Spleen (tissue), 11 donors: ENCODE data around the gene SLC7A14. TPM values are rescaled to one million over a fixed set of nuclear protein-coding genes. Genes with fewer than 3 reads are reported as not detected.

Experiments
- DNase-seq: peaks from one replicate; pipeline ENCODE4 v3.0.0-alpha.2; 2020
- H3K27ac ChIP-seq, 8 donors: fragments of 200-600 bp; sonication (generic) in 7 of 8; 1 replicate in 4 of 8; 2 replicates in 4 of 8; pipeline versions ENCODE4 v1.5.0 to v1.8.0; 2016 to 2021; ENCODE audit warnings: inconsistent platforms in 4 of 8, mild to moderate bottlenecking in 4 of 8, moderate library complexity in 1 of 8
- H3K27me3 ChIP-seq, 7 donors: fragments of 200-600 bp; sonication (generic) in 6 of 7; replicated peaks in 1 of 7; 1 replicate in 4 of 7; 2 replicates in 3 of 7; pipeline versions ENCODE4 v1.5.0 to v1.8.0; 2016 to 2021; ENCODE audit warnings: inconsistent platforms in 3 of 7, mild to moderate bottlenecking in 1 of 7
- H3K36me3 ChIP-seq, 6 donors: fragments of 200-600 bp; sonication (generic) in 5 of 6; 1 replicate in 4 of 6; 2 replicates in 2 of 6; pipeline versions ENCODE4 v1.5.0 to v1.8.0; 2016 to 2021; ENCODE audit warnings: inconsistent platforms in 2 of 6
- H3K4me1 ChIP-seq, 6 donors: fragments of 200-600 bp; sonication (generic) in 5 of 6; 1 replicate in 3 of 6; 2 replicates in 3 of 6; pipeline versions ENCODE4 v1.5.0 to v1.8.0; 2016 to 2021; ENCODE audit warnings: inconsistent platforms in 3 of 6
- H3K4me3 ChIP-seq, 8 donors: fragments of 200-600 bp; sonication (generic) in 7 of 8; 1 replicate in 4 of 8; 2 replicates in 4 of 8; pipeline versions ENCODE4 v1.5.0 to v1.8.0; 2016 to 2021; ENCODE audit warnings: inconsistent platforms in 4 of 8, mild to moderate bottlenecking in 4 of 8, moderate library complexity in 2 of 8
- H3K9me3 ChIP-seq, 8 donors: fragments of 200-600 bp; sonication (generic) in 7 of 8; 1 replicate in 4 of 8; 2 replicates in 4 of 8; pipeline versions ENCODE4 v1.5.0 to v1.8.0; 2016 to 2021; ENCODE audit warnings: inconsistent platforms in 4 of 8
- CTCF ChIP-seq, 11 experiments: fragments of 200-600 bp in 7 of 11; fragments of 450-650 bp in 4 of 11; sonication (generic) in 4 of 11; IDR thresholded peaks in 8 of 11; conservative IDR thresholded peaks in 3 of 11; 1 replicate in 7 of 11; 2 replicates in 4 of 11; pipeline versions ENCODE4 v1.4.0 to v1.8.0; 2016 to 2021; ENCODE audit warnings: antibody characterized with exemption in 11 of 11, inconsistent platforms in 4 of 11, mild to moderate bottlenecking in 1 of 11
- POLR2A ChIP-seq, 3 donors: fragments of 450-650 bp; IDR thresholded peaks; one replicate each; pipeline ENCODE4 v1.5.1; 2017; ENCODE audit warnings: antibody characterized with exemption in 3 of 3, mild to moderate bottlenecking in 1 of 3
- POLR2AphosphoS5 ChIP-seq, 3 donors: sonication (generic); formaldehyde crosslinking; IDR thresholded peaks; one replicate each; pipeline ENCODE4 v1.5.1; 2017; ENCODE audit warnings: antibody characterized with exemption in 3 of 3
- WGBS, 5 donors: extraction: QIAGEN DNeasy Blood & Tissue Kit in 3 of 5; methylation state at CpG; one replicate each; pipeline versions ENCODE4 v1.1.5 to v1.1.7; 2013 to 2018; 5-methylcytosine and 5-hydroxymethylcytosine counted together
- intact Hi-C: fragments of 100-400 bp; cut with DNase I; formaldehyde crosslinking; loops from one replicate; pipeline ENCODE4 v1.15.0; 2023; ENCODE audit warnings: low total_unique reads
- polyA plus RNA-seq, 3 donors: library from polyadenylated mRNA; stranded (reverse); fragments of 200-250 nt; gene quantifications; one replicate each; pipeline ENCODE4 v1.2.1, GENCODE V29; 2013
- total RNA-seq, 7 donors: library from RNA; depleted of rRNA in 3 of 7; stranded (reverse); fragments of >200 nt in 3 of 7; fragmentation: NEBNext Ultra II Directional in 4 of 7; extraction: Animal tissue kit (Norgen Biotek cat#: 25700) in 4 of 7; gene quantifications; one replicate each; pipeline versions ENCODE4 v1.1.0 to v1.2.1, GENCODE V29; 2016 to 2021
- donor health status: healthy with polysubstance abuse.
- donor health status: DM: no; HTN: no; CAD: no; lungs with moderate emphysema.
- donor health status: DM: no; HTN: no; CAD: no.
- donor health status: Bipolar disorder and iron deficiency.
- donor health status: healthy.
- donor health status: DM: no; HTN: no; CAD: no.
- donor health status: DM: yes; HTN: yes; CAD: no.

The SLC7A14 gene
- total and polyA plus RNA-seq, 10 donors, result under 0.01 TPM; not detected in 9

- no peak for DNase-seq
- no peaks in the 10 kb centered on the region for H3K9me3 ChIP-seq
- 50 to 75% (median 53%) methylated on average over 1 of the region's 1 CpG for WGBS, 5 donors
- no peak for TF ChIP-seq POLR2A (IDR thresholded peaks at IDR 0.05)
- TF ChIP-seq POLR2AphosphoS5 (IDR thresholded peaks at IDR 0.05), result no peak
- no peak for TF ChIP-seq CTCF (IDR thresholded peaks at IDR 0.05 in 8 of 11, conservative IDR thresholded peaks at IDR 0.05 in 3 of 11)
- H3K4me1 ChIP-seq, result peaks cover 0 to 9% (median 0%) of the 10 kb centered on the region in 6 donors
- H3K27me3 ChIP-seq, result no peaks in the 10 kb centered on the region
- intact Hi-C loops, result no loop called here
- H3K36me3 ChIP-seq, result no peaks in the 10 kb centered on the region
- no peak overlapping the region for H3K4me3 ChIP-seq
- no peak overlapping the region for H3K27ac ChIP-seq
These were observed 23.8 kb downstream of the SLC7A14 start for GRCh38 chr3:170562080-170562479.

- H3K4me1 ChIP-seq, result peaks cover 0 to 9% (median 0%) of the 10 kb centered on the region in 6 donors
- no peak overlapping the region for H3K27ac ChIP-seq
- WGBS, 5 donors, result 51 to 66% (median 55%) methylated on average over 5 of the region's 5 CpGs
- intact Hi-C loops, result no loop called here
- no peak overlapping the region for H3K4me3 ChIP-seq
- no peaks in the 10 kb centered on the region for H3K36me3 ChIP-seq
- no peak for DNase-seq
- no peak for TF ChIP-seq POLR2A (IDR thresholded peaks at IDR 0.05)
- TF ChIP-seq POLR2AphosphoS5 (IDR thresholded peaks at IDR 0.05), result no peak
- no peaks in the 10 kb centered on the region for H3K27me3 ChIP-seq
- H3K9me3 ChIP-seq, result no peaks in the 10 kb centered on the region
These were observed 25.0 kb downstream of the SLC7A14 start for GRCh38 chr3:170560717-170561382.

GRCh38 chr3:170560296-170560695 lies 25.6 kb downstream of the SLC7A14 start:
- no peak for DNase-seq
- H3K4me3 ChIP-seq, result no peak overlapping the region
- H3K36me3 ChIP-seq, result no peaks in the 10 kb centered on the region
- TF ChIP-seq CTCF (IDR thresholded peaks at IDR 0.05 in 8 of 11, conservative IDR thresholded peaks at IDR 0.05 in 3 of 11), result no peak
- no peak for TF ChIP-seq POLR2AphosphoS5 (IDR thresholded peaks at IDR 0.05)
- TF ChIP-seq POLR2A (IDR thresholded peaks at IDR 0.05), result no peak
- WGBS, 5 donors, result 71 to 81% (median 74%) methylated on average over 4 of the region's 4 CpGs
- H3K4me1 ChIP-seq, result peaks cover 0 to 9% (median 0%) of the 10 kb centered on the region in 6 donors
- intact Hi-C loops, result no loop called here
- no peaks in the 10 kb centered on the region for H3K9me3 ChIP-seq
- no peak overlapping the region for H3K27ac ChIP-seq
- H3K27me3 ChIP-seq, result no peaks in the 10 kb centered on the region

GRCh38 chr3:170558427-170558826 lies 27.4 kb downstream of the SLC7A14 start:
- Histone ChIP-seq H3K27ac (no peak overlapping the region), H3K9me3 (no peaks in the 10 kb centered on the region), H3K27me3 (no peaks in the 10 kb centered on the region), H3K36me3 (no peaks in the 10 kb centered on the region), H3K4me3 (no peak overlapping the region), H3K4me1 (no peaks in the 10 kb centered on the region)
- TF ChIP-seq CTCF (IDR thresholded peaks at IDR 0.05 in 8 of 11, conservative IDR thresholded peaks at IDR 0.05 in 3 of 11), result no peak
- no peak for TF ChIP-seq POLR2AphosphoS5 (IDR thresholded peaks at IDR 0.05)
- TF ChIP-seq POLR2A (IDR thresholded peaks at IDR 0.05), result no peak
- intact Hi-C loops, result no loop called here
- no peak for DNase-seq
